SK-N-SH (cell line): ENCODE measurements around the gene ADH5. TPM values are rescaled to one million over a fixed set of nuclear protein-coding genes. Genes with fewer than 3 reads are reported as not detected.

Experiments
- CTCF ChIA-PET: fragments of 300-600, 350-600 bp; formaldehyde crosslinking; extraction: SDS; loops from one replicate; lab custom pipeline; 2021; lab: Yijun Ruan, JAX
- POLR2A ChIA-PET: fragments of 350-600 bp; sonication (Branson Sonifier 250); formaldehyde crosslinking; extraction: SDS; loops from one replicate; lab custom pipeline; 2020; ENCODE audit warnings: antibody characterized with exemption, inconsistent platforms; lab: Yijun Ruan, JAX
- DNase-seq: peaks from one replicate; pipeline ENCODE4 v3.0.0; 2012
- H2AFZ ChIP-seq: fragments of 200-600 bp; sonication (generic); 2 replicates; pipeline ENCODE4 v1.8.1; 2016; ENCODE audit warnings: antibody characterized with exemption, mild to moderate bottlenecking, low read depth
- H3F3A ChIP-seq: fragments of 200-600 bp; sonication (generic); replicated peaks from 2 replicates; pipeline ENCODE3; 2016; ENCODE audit warnings: antibody characterized with exemption, mild to moderate bottlenecking; ENCODE audit not compliant: insufficient read depth
- H3K27ac ChIP-seq, 2 experiments: fragments of 200-500 bp in 1 of 2; fragments of 200-600 bp in 1 of 2; sonication (Bioruptor generic) in 1 of 2; sonication (generic), shearing (Covaris generic) in 1 of 2; 2 replicates each; pipeline versions ENCODE4 v1.5.1 to v1.6.1; 2014 to 2016; ENCODE audit warnings: low read depth in 2 of 2, inconsistent platforms in 1 of 2, low read length in 1 of 2, mild to moderate bottlenecking in 1 of 2, mixed read lengths in 1 of 2
- H3K27me3 ChIP-seq: fragments of 200-600 bp; sonication (generic), shearing (Covaris generic); 2 replicates; pipeline ENCODE4 v1.6.1; 2016; ENCODE audit warnings: mixed run types; ENCODE audit not compliant: insufficient read depth
- H3K36me3 ChIP-seq, 2 experiments: fragments of 200-500 bp in 1 of 2; fragments of 200-600 bp in 1 of 2; sonication (Bioruptor generic) in 1 of 2; sonication (generic) in 1 of 2; replicated peaks in 1 of 2; 2 replicates each; pipeline versions ENCODE3 to v1.5.1; 2014 to 2016; ENCODE audit warnings: low read length in 1 of 2, mild to moderate bottlenecking in 1 of 2; ENCODE audit not compliant: insufficient read depth in 2 of 2, control insufficient read depth in 1 of 2
- H3K4me1 ChIP-seq, 2 experiments: fragments of 200-500 bp in 1 of 2; fragments of 200-600 bp in 1 of 2; sonication (Bioruptor generic) in 1 of 2; sonication (generic), shearing (Covaris generic) in 1 of 2; 2 replicates each; pipeline versions ENCODE4 v1.5.1 to v1.6.1; 2014 to 2016; ENCODE audit warnings: low read depth in 1 of 2, low read length in 1 of 2, mixed run types in 1 of 2; ENCODE audit not compliant: insufficient read depth in 2 of 2, control insufficient read depth in 1 of 2
- H3K4me2 ChIP-seq: fragments of 200-600 bp; sonication (generic), shearing (Covaris generic); 2 replicates; pipeline ENCODE4 v1.6.1; 2017; ENCODE audit warnings: mixed run types
- H3K4me3 ChIP-seq, 2 experiments: fragments of 200-500 bp in 1 of 2; fragments of 200-600 bp in 1 of 2; sonication (Bioruptor generic) in 1 of 2; sonication (generic), shearing (Covaris generic) in 1 of 2; 2 replicates each; pipeline versions ENCODE4 v1.5.1 to v1.8.1; 2014 to 2016; ENCODE audit warnings: low read depth in 2 of 2, inconsistent platforms in 1 of 2, low read length in 1 of 2, mild to moderate bottlenecking in 1 of 2, mixed read lengths in 1 of 2, moderate library complexity in 1 of 2
- H3K79me2 ChIP-seq: fragments of 200-600 bp; sonication (generic); 2 replicates; pipeline ENCODE4 v1.8.1; 2017; ENCODE audit warnings: mild to moderate bottlenecking; ENCODE audit not compliant: insufficient read depth
- H3K9ac ChIP-seq: fragments of 200-600 bp; sonication (generic); 2 replicates; pipeline ENCODE4 v1.6.1; 2017; ENCODE audit warnings: mixed run types
- H3K9me2 ChIP-seq: fragments of 200-600 bp; sonication (generic); 2 replicates; pipeline ENCODE4 v1.6.1; 2017; ENCODE audit warnings: mixed run types
- H3K9me3 ChIP-seq: fragments of 200-600 bp; sonication (generic); 2 replicates; pipeline ENCODE4 v1.6.1; 2017; ENCODE audit warnings: mixed run types, mild to moderate bottlenecking, moderate library complexity
- H4K20me1 ChIP-seq: fragments of 200-600 bp; sonication (generic); 2 replicates; pipeline ENCODE4 v1.6.1; 2017; ENCODE audit warnings: mild to moderate bottlenecking, mixed run types; ENCODE audit not compliant: insufficient read depth
- CTCF ChIP-seq: fragments of 200-600 bp; sonication (generic); IDR thresholded peaks from 2 replicates; pipeline ENCODE4 v1.6.1; 2017; ENCODE audit warnings: antibody characterized with exemption, mild to moderate bottlenecking, moderate library complexity
- EZH2phosphoT487 ChIP-seq: fragments of 200-600 bp; sonication (generic); IDR thresholded peaks from 2 replicates; pipeline ENCODE4 v1.6.1; 2017; ENCODE audit warnings: low read depth, mixed run types, mild to moderate bottlenecking, antibody characterized with exemption, moderate library complexity, borderline replicate concordance
- FOSL2 ChIP-seq: IDR thresholded peaks from 2 replicates; pipeline ENCODE4 v1.4.0; 2012; ENCODE audit warnings: low read depth, mild to moderate bottlenecking, moderate library complexity, borderline replicate concordance
- FOXJ3 ChIP-seq: sonication (generic); formaldehyde crosslinking; IDR thresholded peaks from 2 replicates; pipeline ENCODE4 v1.5.1; 2020; ENCODE audit warnings: mild to moderate bottlenecking, missing genetic modification reagents
- FOXM1 ChIP-seq: IDR thresholded peaks from 2 replicates; pipeline ENCODE4 v1.4.0; 2012; ENCODE audit warnings: low read depth, mild to moderate bottlenecking
- GABPA ChIP-seq: IDR thresholded peaks from 2 replicates; pipeline ENCODE4 v1.4.0; 2012; ENCODE audit warnings: low read depth, mild to moderate bottlenecking
- GATA2 ChIP-seq: sonication (generic); formaldehyde crosslinking; IDR thresholded peaks from 2 replicates; pipeline ENCODE4 v1.5.0; 2020; ENCODE audit warnings: mild to moderate bottlenecking, missing genetic modification reagents
- IRF3 ChIP-seq: fragments of 150-350 bp; IDR thresholded peaks from 2 replicates; pipeline ENCODE4 v1.6.1; 2016; ENCODE audit warnings: mild to moderate bottlenecking, low read depth, low read length
- JUND ChIP-seq: IDR thresholded peaks from 2 replicates; pipeline ENCODE4 v1.4.0; 2012
- PBX3 ChIP-seq: IDR thresholded peaks from 2 replicates; pipeline ENCODE4; 2012
- POLR2AphosphoS5 ChIP-seq: IDR thresholded peaks from 2 replicates; pipeline ENCODE4 v1.6.1; 2012; ENCODE audit warnings: low read depth, low read length
- RCOR1 ChIP-seq: fragments of 150-350 bp; IDR thresholded peaks from 2 replicates; pipeline ENCODE4 v1.6.1; 2017; ENCODE audit warnings: antibody characterized with exemption, low read length
- SMC3 ChIP-seq: IDR thresholded peaks from 2 replicates; pipeline ENCODE4 v1.6.1; 2012; ENCODE audit warnings: low read depth, low read length, improper control_type of control experiment
- TAF1 ChIP-seq: IDR thresholded peaks from 2 replicates; pipeline ENCODE4 v1.6.1; 2012; ENCODE audit warnings: low read depth, mild to moderate bottlenecking, low read length, moderate library complexity, borderline replicate concordance
- USF1 ChIP-seq: IDR thresholded peaks from 2 replicates; pipeline ENCODE4 v1.4.0; 2012; ENCODE audit warnings: low read depth, borderline replicate concordance
- ZBTB33 ChIP-seq: IDR thresholded peaks from 2 replicates; pipeline ENCODE4 v1.4.0; 2012; ENCODE audit warnings: low read depth, borderline replicate concordance
- WGBS: methylation state at CpG from one replicate; pipeline ENCODE4 v1.1.6; 2017; ENCODE audit warnings: low lambda C conversion rate; 5-methylcytosine and 5-hydroxymethylcytosine counted together
- polyA plus RNA-seq, 3 experiments: library from polyadenylated mRNA; depleted of rRNA; stranded (reverse); fragments of >200 nt; gene quantifications; 2 replicates each; pipeline ENCODE4 v1.2.3, GENCODE V29; 2012

ADH5 gene
- polyA plus RNA-seq, 1 of the 3 experiments (the other 2 are of a cell fraction) = 111 TPM

GRCh38 chr4:99078336-99078735 lies 10.3 kb downstream of the ADH5 start:
- Histone ChIP-seq H3K4me3 (no peak overlapping the region), H2AFZ (no peak overlapping the region), H3K27me3 (no peaks in the 10 kb centered on the region), H3F3A (peaks cover 6% of the 10 kb centered on the region), H3K27ac (no peak overlapping the region), H3K9me3 (no peaks in the 10 kb centered on the region), H3K79me2 (peaks cover 55% of the 10 kb centered on the region), H3K9me2 (no peaks in the 10 kb centered on the region), H3K9ac (no peak overlapping the region), H3K36me3 (peaks cover 90 to 96% of the 10 kb centered on the region in 2 experiments), H3K4me2 (no peak overlapping the region), H3K4me1 (no peaks in the 10 kb centered on the region), H4K20me1 (0 out of 2 replicates have a peak, but pooled peaks cover 3% of the 10 kb centered on the region)
- TF ChIP-seq POLR2AphosphoS5 (no peak), ZBTB33 (no peak), SMC3 (no peak), FOXM1 (no peak), USF1 (no peak), GATA2 (CRISPR knock-in tag) (no peak), GABPA (no peak), FOXJ3 (CRISPR knock-in tag) (no peak), CTCF (no peak), PBX3 (no peak), JUND (no peak)
- DNase-seq = no peak
- WGBS = 88% methylated on average over 5 of the region's 5 CpGs
- ChIA-PET POLR2A (no interaction called here), CTCF (interaction anchor here (0.9 to 2.6 kb wide), 2 partner anchors 11 to 22 kb away, joined by 4 to 11 read pairs; partner anchors contain the start of gene ADH5)

- TF ChIP-seq EZH2phosphoT487 (no peak), RCOR1 (no peak), TAF1 (no peak), IRF3 (no peak), FOSL2 (no peak), SMC3 (no peak)
- Histone ChIP-seq H3K27ac (no peak overlapping the region), H3K9me3 (no peaks in the 10 kb centered on the region), H3F3A (peaks cover 6% of the 10 kb centered on the region), H3K4me3 (no peak overlapping the region), H3K79me2 (peaks cover 47% of the 10 kb centered on the region), H3K9me2 (no peaks in the 10 kb centered on the region), H3K36me3 (peaks cover 88 to 92% of the 10 kb centered on the region in 2 experiments), H3K4me2 (no peak overlapping the region), H4K20me1 (no peaks in the 10 kb centered on the region), H3K27me3 (no peaks in the 10 kb centered on the region), H2AFZ (no peak overlapping the region), H3K9ac (no peak overlapping the region), H3K4me1 (no peaks in the 10 kb centered on the region)
- no peak for DNase-seq
- 79% methylated on average over 4 of the region's 4 CpGs for WGBS
- ChIA-PET CTCF (interaction anchor here (2.6 kb wide), 1 partner anchor 21 kb away, joined by 11 read pairs; no protein-coding TSS in a partner anchor), POLR2A (no interaction called here)
These were observed 11.4 kb downstream of the ADH5 start for GRCh38 chr4:99077177-99077576.
